ENCODE data around the gene CGB7. TPM values are rescaled to one million over a fixed set of nuclear protein-coding genes. Genes with fewer than 3 reads are reported as not detected.
A peak's percentile ranks its signal among the peaks of the same experiment; 100 is the strongest.

Gene CGB7
- total and polyA plus RNA-seq, 12 donors, result 0.13 to 0.97 (median 0.21) TPM; not detected in 8

DNA sequence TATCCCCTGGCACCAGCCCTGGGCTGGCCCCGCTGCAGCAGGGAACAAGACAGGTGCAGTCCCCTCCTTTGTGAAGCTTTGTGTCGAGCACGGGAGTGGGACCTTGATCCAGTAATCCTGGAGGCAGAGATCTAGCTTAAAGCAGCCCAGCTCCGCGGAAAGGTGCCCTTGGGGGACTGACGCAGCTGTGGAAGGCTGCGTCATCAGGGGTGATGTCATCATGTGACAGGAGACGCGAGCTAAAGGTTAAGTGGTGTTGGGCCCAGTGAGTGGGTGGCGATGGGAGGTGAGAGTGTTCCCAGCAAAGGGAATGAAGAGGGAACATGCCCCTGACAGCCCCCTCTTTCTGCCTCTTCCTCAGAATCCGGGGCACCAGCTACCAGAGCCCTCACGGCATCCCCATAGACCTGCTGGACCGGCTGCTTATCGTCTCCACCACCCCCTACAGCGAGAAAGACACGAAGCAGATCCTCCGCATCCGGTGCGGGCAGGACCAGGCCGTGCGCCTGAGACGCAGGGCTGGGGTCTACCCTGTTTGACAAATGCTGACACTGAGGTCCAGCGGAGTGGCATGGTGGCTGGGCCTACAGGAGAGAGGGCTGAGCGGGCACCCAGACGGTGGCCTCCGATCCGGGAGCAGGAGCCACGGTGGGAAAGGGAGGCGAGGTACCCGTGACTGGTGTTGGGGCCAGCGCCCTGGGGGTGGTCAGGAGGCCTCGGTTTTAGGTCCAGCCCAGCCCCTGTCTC is 43.3 kb downstream of the CGB7 start:
- Histone ChIP-seq H3K27me3 (no peaks in the 10 kb centered on the region), H3K4me1 (replicated peaks in 1 of 2) (peaks cover 3 to 19% of the 10 kb centered on the region in 2 donors), H3K36me3 (replicated peaks in 1 of 2) (peaks cover 0 to 27% of the 10 kb centered on the region in 2 donors), H3K4me3 (no peak overlapping the region), H3K9me3 (replicated peaks in 1 of 3) (no peaks in the 10 kb centered on the region), H3K27ac (no peak overlapping the region)
- intact Hi-C loops (cut with DNase I), result no loop called here
- WGBS, 4 donors, result 77 to 82% (median 79%) methylated on average over 21 to 32 of the region's 32 CpGs
- TF ChIP-seq, protein P1, sequence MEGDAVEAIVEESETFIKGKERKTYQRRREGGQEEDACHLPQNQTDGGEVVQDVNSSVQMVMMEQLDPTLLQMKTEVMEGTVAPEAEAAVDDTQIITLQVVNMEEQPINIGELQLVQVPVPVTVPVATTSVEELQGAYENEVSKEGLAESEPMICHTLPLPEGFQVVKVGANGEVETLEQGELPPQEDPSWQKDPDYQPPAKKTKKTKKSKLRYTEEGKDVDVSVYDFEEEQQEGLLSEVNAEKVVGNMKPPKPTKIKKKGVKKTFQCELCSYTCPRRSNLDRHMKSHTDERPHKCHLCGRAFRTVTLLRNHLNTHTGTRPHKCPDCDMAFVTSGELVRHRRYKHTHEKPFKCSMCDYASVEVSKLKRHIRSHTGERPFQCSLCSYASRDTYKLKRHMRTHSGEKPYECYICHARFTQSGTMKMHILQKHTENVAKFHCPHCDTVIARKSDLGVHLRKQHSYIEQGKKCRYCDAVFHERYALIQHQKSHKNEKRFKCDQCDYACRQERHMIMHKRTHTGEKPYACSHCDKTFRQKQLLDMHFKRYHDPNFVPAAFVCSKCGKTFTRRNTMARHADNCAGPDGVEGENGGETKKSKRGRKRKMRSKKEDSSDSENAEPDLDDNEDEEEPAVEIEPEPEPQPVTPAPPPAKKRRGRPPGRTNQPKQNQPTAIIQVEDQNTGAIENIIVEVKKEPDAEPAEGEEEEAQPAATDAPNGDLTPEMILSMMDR (IDR thresholded peaks at IDR 0.05), result no peak
- no peak for TF ChIP-seq POLR2A (IDR thresholded peaks at IDR 0.05)
- DNase-seq, result peak; percentile 41 to 68 (median 63)

DNA sequence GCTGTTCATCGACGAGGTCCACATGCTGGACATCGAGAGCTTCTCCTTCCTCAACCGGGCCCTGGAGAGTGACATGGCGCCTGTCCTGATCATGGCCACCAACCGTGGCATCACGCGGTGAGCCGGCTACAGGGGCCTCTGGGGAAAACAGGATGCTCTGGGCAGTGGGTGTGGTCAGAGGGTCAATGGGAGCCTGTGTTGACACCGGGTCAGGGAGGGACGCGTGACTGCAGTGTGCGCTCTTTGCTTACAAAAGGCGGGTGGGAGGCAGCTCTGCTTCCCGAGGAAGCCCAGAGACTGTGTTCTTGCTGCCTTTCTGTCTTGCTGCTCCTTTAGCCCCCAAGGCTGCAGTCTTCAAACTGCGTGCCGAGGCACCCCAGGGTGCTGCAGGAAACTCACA is 46.4 kb downstream of the CGB7 start:
- no peaks in the 10 kb centered on the region for H3K4me1 ChIP-seq (replicated peaks in 1 of 2)
- H3K27ac ChIP-seq, result no peak overlapping the region
- no peak overlapping the region for H3K4me3 ChIP-seq
- intact Hi-C loops (cut with DNase I), result no loop called here
- TF ChIP-seq POLR2A (IDR thresholded peaks at IDR 0.05), result no peak
- TF ChIP-seq, protein P1 (IDR thresholded peaks at IDR 0.05), result no peak
- no peak for DNase-seq
- peaks cover 0 to 44% of the 10 kb centered on the region in 2 donors for H3K36me3 ChIP-seq (replicated peaks in 1 of 2)
- WGBS, 4 donors, result 84 to 97% (median 88%) methylated on average over 7 to 17 of the region's 17 CpGs
- H3K27me3 ChIP-seq, result no peaks in the 10 kb centered on the region
- no peaks in the 10 kb centered on the region for H3K9me3 ChIP-seq (replicated peaks in 1 of 3)

DNA sequence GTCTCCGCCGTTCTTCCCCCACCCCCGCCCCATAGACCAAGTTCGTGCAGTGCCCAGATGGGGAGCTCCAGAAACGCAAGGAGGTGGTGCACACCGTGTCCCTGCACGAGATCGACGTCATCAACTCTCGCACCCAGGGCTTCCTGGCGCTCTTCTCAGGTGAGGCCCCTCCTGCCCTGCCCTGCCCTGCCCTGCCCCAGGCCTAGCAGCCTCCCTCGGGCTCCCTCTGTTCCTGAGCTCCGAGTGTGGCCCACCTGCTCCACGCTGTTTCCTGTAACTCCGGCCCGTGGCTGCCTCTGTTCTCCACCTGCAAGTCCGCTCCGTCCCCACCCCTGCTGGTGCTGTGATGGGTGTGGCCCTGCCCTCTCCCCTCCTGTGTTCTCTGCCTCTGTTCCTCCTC is 47.1 kb downstream of the CGB7 start:
- Histone ChIP-seq H3K9me3 (replicated peaks in 1 of 3) (no peaks in the 10 kb centered on the region), H3K4me1 (replicated peaks in 1 of 2) (no peaks in the 10 kb centered on the region), H3K27ac (no peak overlapping the region), H3K36me3 (replicated peaks in 1 of 2) (peaks cover 0 to 52% of the 10 kb centered on the region in 2 donors), H3K27me3 (no peaks in the 10 kb centered on the region), H3K4me3 (no peak overlapping the region)
- 84 to 91% (median 90%) methylated on average over 12 to 18 of the region's 18 CpGs for WGBS, 4 donors
- TF ChIP-seq, protein P1 (IDR thresholded peaks at IDR 0.05), result no peak
- no peak for TF ChIP-seq POLR2A (IDR thresholded peaks at IDR 0.05)
- intact Hi-C loops (cut with DNase I), result no loop called here
- no peak for DNase-seq

DNA sequence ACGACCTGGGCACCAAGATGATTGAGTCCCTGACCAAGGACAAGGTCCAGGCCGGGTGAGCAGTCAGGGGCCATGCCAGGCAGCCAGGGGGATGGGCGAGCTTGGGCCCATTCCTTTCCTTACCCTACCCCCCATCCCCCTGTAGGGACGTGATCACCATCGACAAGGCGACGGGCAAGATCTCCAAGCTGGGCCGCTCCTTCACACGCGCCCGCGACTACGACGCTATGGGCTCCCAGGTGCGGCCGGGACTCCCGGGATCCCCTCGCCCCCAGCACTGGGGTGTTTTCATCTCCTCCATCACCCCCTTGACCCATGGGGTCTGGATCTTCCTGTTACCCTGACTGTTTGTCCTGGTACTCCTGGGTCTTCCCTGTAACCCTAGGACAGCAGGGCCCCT is 47.7 kb downstream of the CGB7 start:
- 94 to 100% (median 94%) methylated on average over 7 to 18 of the region's 18 CpGs for whole genome bisulfite sequencing, 4 donors
- intact Hi-C loops (cut with DNase I), result no loop called here
- no peak for DNase-seq
- no peak overlapping the region for H3K4me3 ChIP-seq
- H3K36me3 ChIP-seq (replicated peaks in 1 of 2), result peaks cover 0 to 58% of the 10 kb centered on the region in 2 donors
- TF ChIP-seq, protein P1 (IDR thresholded peaks at IDR 0.05), result no peak
- no peak for TF ChIP-seq POLR2A (IDR thresholded peaks at IDR 0.05)
- H3K9me3 ChIP-seq (replicated peaks in 1 of 3), result no peaks in the 10 kb centered on the region
- no peaks in the 10 kb centered on the region for H3K4me1 ChIP-seq (replicated peaks in 1 of 2)
- no peak overlapping the region for H3K27ac ChIP-seq
- H3K27me3 ChIP-seq, result no peaks in the 10 kb centered on the region

Measured in adrenal gland (tissue), 12 donors.